ENCODE data around the gene ZNF385D. TPM values are rescaled to one million over a fixed set of nuclear protein-coding genes. Genes with fewer than 3 reads are reported as not detected.

The ZNF385D gene, protein sequence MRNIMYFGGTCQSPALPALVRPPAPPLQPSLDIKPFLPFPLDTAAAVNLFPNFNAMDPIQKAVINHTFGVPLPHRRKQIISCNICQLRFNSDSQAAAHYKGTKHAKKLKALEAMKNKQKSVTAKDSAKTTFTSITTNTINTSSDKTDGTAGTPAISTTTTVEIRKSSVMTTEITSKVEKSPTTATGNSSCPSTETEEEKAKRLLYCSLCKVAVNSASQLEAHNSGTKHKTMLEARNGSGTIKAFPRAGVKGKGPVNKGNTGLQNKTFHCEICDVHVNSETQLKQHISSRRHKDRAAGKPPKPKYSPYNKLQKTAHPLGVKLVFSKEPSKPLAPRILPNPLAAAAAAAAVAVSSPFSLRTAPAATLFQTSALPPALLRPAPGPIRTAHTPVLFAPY
- total RNA-seq, result 23.2 TPM

DNA sequence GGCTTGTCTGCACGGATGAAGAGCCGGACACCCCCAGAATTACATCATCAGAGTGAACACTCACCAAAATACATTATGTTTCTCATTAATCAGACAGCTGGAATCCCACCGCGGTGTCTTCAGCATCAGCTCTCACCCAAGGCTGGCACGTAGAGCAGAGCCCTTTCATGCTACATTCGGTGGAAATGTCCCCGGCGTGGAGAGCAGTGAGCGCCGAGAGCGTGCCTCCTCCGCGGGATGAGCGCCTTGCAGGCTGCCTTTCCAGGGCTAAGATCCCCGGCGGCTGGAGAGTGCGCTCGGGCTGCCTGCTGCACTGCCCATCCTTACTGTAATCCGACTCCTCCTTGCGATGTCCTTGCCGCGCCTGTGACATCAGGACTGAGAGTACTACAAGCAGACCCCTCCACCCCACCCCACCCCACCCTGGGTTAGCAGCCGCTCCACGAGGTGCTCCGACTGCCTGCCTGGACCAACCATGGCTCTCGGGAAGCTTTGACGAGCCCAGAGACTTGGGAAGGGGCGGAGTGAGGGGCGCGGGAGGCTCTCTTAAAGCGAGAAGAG, at the start of gene ZNF385D:
TSS of gene ZNF385D (minus strand) at position 380 of the 561 bp plus-strand sequence. CDS start at position 86, 294 bp downstream.

